Measurements from ENCODE around the gene WNK2.
"Not testable (repeated sequence)": the region's sequence is repeated elsewhere in the genome, so short reads cannot be mapped to it uniquely, and the experiment has no call there.

The WNK2 gene

GRCh38 chr9:93342428-93342827 is 158.5 kb downstream of the WNK2 start:
- Histone ChIP-seq H3K4me1 (ENCODE audit: insufficient read depth, low read length) (peaks cover 26% of the 10 kb centered on the region; the same call in 1 of the 2 replicates), H3K27me3 (ENCODE audit: insufficient read depth, low read length) (peaks cover 19% of the 10 kb centered on the region; the same call in 1 of the 2 replicates), H3K9me3 (ENCODE audit: insufficient read depth, low read depth, low read length) (peaks cover 25% of the 10 kb centered on the region), H3K36me3 (ENCODE audit: insufficient read depth, low read length) (peaks cover 15% of the 10 kb centered on the region; the same call in 1 of the 2 replicates)
- H3K27ac ChIP-seq (ENCODE audit: low read depth, low read length); H3K9ac ChIP-seq (ENCODE audit: low read depth, low read length); H3K4me3 ChIP-seq (ENCODE audit: low read length): not testable (repeated sequence)
- WGBS = 90% methylated on average over 11 of the region's 11 CpGs

GRCh38 chr9:93343663-93344062 is 159.7 kb downstream of the WNK2 start:
- no peak overlapping the region for H3K27ac ChIP-seq (ENCODE audit: low read depth, low read length)
- H3K4me3 ChIP-seq (ENCODE audit: low read length) = no peak overlapping the region
- peaks cover 25% of the 10 kb centered on the region; the same call in 1 of the 2 replicates for H3K27me3 ChIP-seq (ENCODE audit: insufficient read depth, low read length)
- WGBS = 69% methylated on average over 9 of the region's 9 CpGs
- H3K9me3 ChIP-seq (ENCODE audit: insufficient read depth, low read depth, low read length) = peaks cover 16% of the 10 kb centered on the region
- peaks cover 26% of the 10 kb centered on the region; the same call in 1 of the 2 replicates for H3K4me1 ChIP-seq (ENCODE audit: insufficient read depth, low read length)
- peaks cover 13% of the 10 kb centered on the region; the same call in 1 of the 2 replicates for H3K36me3 ChIP-seq (ENCODE audit: insufficient read depth, low read length)
- no peak overlapping the region for H3K9ac ChIP-seq (ENCODE audit: low read depth, low read length)

GRCh38 chr9:93345643-93346230 is 161.8 kb downstream of the WNK2 start:
- peak overlapping the region; percentile 52 for H3K4me3 ChIP-seq (ENCODE audit: low read length)
- H3K9me3 ChIP-seq (ENCODE audit: insufficient read depth, low read depth, low read length) = no peaks in the 10 kb centered on the region
- peak overlapping the region; percentile 62 for H3K9ac ChIP-seq (ENCODE audit: low read depth, low read length)
- H3K36me3 ChIP-seq (ENCODE audit: insufficient read depth, low read length) = 0 out of 2 replicates have a peak, but pooled peaks cover under 1% of the 10 kb centered on the region
- H3K4me1 ChIP-seq (ENCODE audit: insufficient read depth, low read length) = peaks cover 26% of the 10 kb centered on the region; the same call in 1 of the 2 replicates
- H3K27ac ChIP-seq (ENCODE audit: low read depth, low read length) = peak overlapping the region; percentile 42; the same call in 1 of the 2 replicates
- peaks cover 25% of the 10 kb centered on the region; the same call in 1 of the 2 replicates for H3K27me3 ChIP-seq (ENCODE audit: insufficient read depth, low read length)
- WGBS = 15% methylated on average over 19 of the region's 19 CpGs

- no peaks in the 10 kb centered on the region for H3K9me3 ChIP-seq (ENCODE audit: insufficient read depth, low read depth, low read length)
- H3K27ac ChIP-seq (ENCODE audit: low read depth, low read length) = peak overlapping the region; percentile 42; the same call in 1 of the 2 replicates
- H3K4me1 ChIP-seq (ENCODE audit: insufficient read depth, low read length) = peaks cover 26% of the 10 kb centered on the region; the same call in 1 of the 2 replicates
- peaks cover 25% of the 10 kb centered on the region; the same call in 1 of the 2 replicates for H3K27me3 ChIP-seq (ENCODE audit: insufficient read depth, low read length)
- peak overlapping the region; percentile 62 for H3K9ac ChIP-seq (ENCODE audit: low read depth, low read length)
- H3K36me3 ChIP-seq (ENCODE audit: insufficient read depth, low read length) = 0 out of 2 replicates have a peak, but pooled peaks cover 3% of the 10 kb centered on the region
- 4% methylated on average over 65 of the region's 66 CpGs for WGBS
- H3K4me3 ChIP-seq (ENCODE audit: low read length) = peak overlapping the region; percentile 52
Measured at GRCh38 chr9:93346231-93347112, 162.5 kb downstream of the WNK2 start.

- H3K4me1 ChIP-seq (ENCODE audit: insufficient read depth, low read length) = peaks cover 19% of the 10 kb centered on the region; the same call in 1 of the 2 replicates
- H3K9me3 ChIP-seq (ENCODE audit: insufficient read depth, low read depth, low read length); H3K9ac ChIP-seq (ENCODE audit: low read depth, low read length); H3K36me3 ChIP-seq (ENCODE audit: insufficient read depth, low read length): not testable (repeated sequence)
- H3K4me3 ChIP-seq (ENCODE audit: low read length) = peak overlapping the region; percentile 21; the same call in 1 of the 2 replicates
- peak overlapping the region; percentile 80; the same call in 1 of the 2 replicates for H3K27ac ChIP-seq (ENCODE audit: low read depth, low read length)
- 2% methylated on average over 6 of the region's 9 CpGs for WGBS
- H3K27me3 ChIP-seq (ENCODE audit: insufficient read depth, low read length) = peaks cover 25% of the 10 kb centered on the region; the same call in 1 of the 2 replicates
Measured at GRCh38 chr9:93347371-93347975, 163.5 kb downstream of the WNK2 start.

GRCh38 chr9:93353413-93354310 is 169.7 kb downstream of the WNK2 start:
- H3K9ac ChIP-seq (ENCODE audit: low read depth, low read length); H3K9me3 ChIP-seq (ENCODE audit: insufficient read depth, low read depth, low read length); H3K27me3 ChIP-seq (ENCODE audit: insufficient read depth, low read length): not testable (repeated sequence)
- H3K4me3 ChIP-seq (ENCODE audit: low read length) = peak overlapping the region; percentile 25; the same call in 1 of the 2 replicates
- H3K4me1 ChIP-seq (ENCODE audit: insufficient read depth, low read length) = peaks cover 32% of the 10 kb centered on the region
- H3K36me3 ChIP-seq (ENCODE audit: insufficient read depth, low read length) = peaks cover 57% of the 10 kb centered on the region
- peak overlapping the region; percentile 64; the same call in 1 of the 2 replicates for H3K27ac ChIP-seq (ENCODE audit: low read depth, low read length)
- WGBS = 76% methylated on average over 13 of the region's 14 CpGs

- H3K4me3 ChIP-seq (ENCODE audit: low read length) = 0 out of 2 replicates have a peak overlapping the region, but pooled peaks have one; percentile 25
- peaks cover 65% of the 10 kb centered on the region for H3K36me3 ChIP-seq (ENCODE audit: insufficient read depth, low read length)
- 83% methylated on average over 4 of the region's 4 CpGs for WGBS
- H3K9ac ChIP-seq (ENCODE audit: low read depth, low read length) = no peak overlapping the region
- H3K9me3 ChIP-seq (ENCODE audit: insufficient read depth, low read depth, low read length) = peaks cover 17% of the 10 kb centered on the region
- H3K27ac ChIP-seq (ENCODE audit: low read depth, low read length) = 0 out of 2 replicates have a peak overlapping the region, but pooled peaks have one; percentile 54
- H3K4me1 ChIP-seq (ENCODE audit: insufficient read depth, low read length) = peaks cover 32% of the 10 kb centered on the region
- no peaks in the 10 kb centered on the region for H3K27me3 ChIP-seq (ENCODE audit: insufficient read depth, low read length)
Measured at GRCh38 chr9:93354451-93354850, 170.5 kb downstream of the WNK2 start.

GRCh38 chr9:93355827-93356226 is 171.9 kb downstream of the WNK2 start:
- Histone ChIP-seq H3K27ac (ENCODE audit: low read depth, low read length) (no peak overlapping the region), H3K4me1 (ENCODE audit: insufficient read depth, low read length) (peaks cover 32% of the 10 kb centered on the region), H3K9ac (ENCODE audit: low read depth, low read length) (no peak overlapping the region), H3K4me3 (ENCODE audit: low read length) (no peak overlapping the region), H3K9me3 (ENCODE audit: insufficient read depth, low read depth, low read length) (peaks cover 31% of the 10 kb centered on the region), H3K36me3 (ENCODE audit: insufficient read depth, low read length) (peaks cover 76% of the 10 kb centered on the region), H3K27me3 (ENCODE audit: insufficient read depth, low read length) (no peaks in the 10 kb centered on the region)
- WGBS = 90% methylated on average over 1 of the region's 2 CpGs

- WGBS = 88% methylated on average over 5 of the region's 5 CpGs
- Histone ChIP-seq H3K4me1 (ENCODE audit: insufficient read depth, low read length) (peaks cover 32% of the 10 kb centered on the region), H3K27ac (ENCODE audit: low read depth, low read length) (no peak overlapping the region), H3K4me3 (ENCODE audit: low read length) (no peak overlapping the region), H3K9ac (ENCODE audit: low read depth, low read length) (no peak overlapping the region), H3K36me3 (ENCODE audit: insufficient read depth, low read length) (peaks cover 92% of the 10 kb centered on the region), H3K27me3 (ENCODE audit: insufficient read depth, low read length) (no peaks in the 10 kb centered on the region), H3K9me3 (ENCODE audit: insufficient read depth, low read depth, low read length) (peaks cover 46% of the 10 kb centered on the region)
Measured at GRCh38 chr9:93357649-93358048, 173.7 kb downstream of the WNK2 start.

GRCh38 chr9:93359907-93360306 is 176.0 kb downstream of the WNK2 start:
- not testable (repeated sequence) for H3K9ac ChIP-seq (ENCODE audit: low read depth, low read length); H3K27ac ChIP-seq (ENCODE audit: low read depth, low read length); H3K27me3 ChIP-seq (ENCODE audit: insufficient read depth, low read length); H3K4me3 ChIP-seq (ENCODE audit: low read length)
- H3K4me1 ChIP-seq (ENCODE audit: insufficient read depth, low read length) = peaks cover 14% of the 10 kb centered on the region; the same call in 1 of the 2 replicates
- 81% methylated on average over 8 of the region's 8 CpGs for WGBS
- H3K36me3 ChIP-seq (ENCODE audit: insufficient read depth, low read length) = peaks cover 91% of the 10 kb centered on the region
- H3K9me3 ChIP-seq (ENCODE audit: insufficient read depth, low read depth, low read length) = peaks cover 48% of the 10 kb centered on the region

Data from HUES64 (cell line).